MM.1S (cell line): ENCODE measurements around the gene VPS72.

Experiments used
- CTCF ChIP-seq: fragments of 300-600 bp; sonication (generic); IDR thresholded peaks from 2 replicates; pipeline ENCODE4 v1.5.1; 2016; ENCODE audit warnings: antibody characterized with exemption, low read length, mixed read lengths
- EZH2 ChIP-seq: fragments of 300-600 bp; sonication (generic); optimal IDR thresholded peaks from 2 replicates; pipeline ENCODE3; 2017; ENCODE audit warnings: low read depth, mild to moderate bottlenecking, antibody characterized with exemption, low read length, mixed read lengths
- EZH2phosphoT487 ChIP-seq: fragments of 300-600 bp; sonication (generic); IDR thresholded peaks from 2 replicates; pipeline ENCODE4 v1.6.1; 2018; ENCODE audit warnings: antibody characterized with exemption, low read length

DNA sequence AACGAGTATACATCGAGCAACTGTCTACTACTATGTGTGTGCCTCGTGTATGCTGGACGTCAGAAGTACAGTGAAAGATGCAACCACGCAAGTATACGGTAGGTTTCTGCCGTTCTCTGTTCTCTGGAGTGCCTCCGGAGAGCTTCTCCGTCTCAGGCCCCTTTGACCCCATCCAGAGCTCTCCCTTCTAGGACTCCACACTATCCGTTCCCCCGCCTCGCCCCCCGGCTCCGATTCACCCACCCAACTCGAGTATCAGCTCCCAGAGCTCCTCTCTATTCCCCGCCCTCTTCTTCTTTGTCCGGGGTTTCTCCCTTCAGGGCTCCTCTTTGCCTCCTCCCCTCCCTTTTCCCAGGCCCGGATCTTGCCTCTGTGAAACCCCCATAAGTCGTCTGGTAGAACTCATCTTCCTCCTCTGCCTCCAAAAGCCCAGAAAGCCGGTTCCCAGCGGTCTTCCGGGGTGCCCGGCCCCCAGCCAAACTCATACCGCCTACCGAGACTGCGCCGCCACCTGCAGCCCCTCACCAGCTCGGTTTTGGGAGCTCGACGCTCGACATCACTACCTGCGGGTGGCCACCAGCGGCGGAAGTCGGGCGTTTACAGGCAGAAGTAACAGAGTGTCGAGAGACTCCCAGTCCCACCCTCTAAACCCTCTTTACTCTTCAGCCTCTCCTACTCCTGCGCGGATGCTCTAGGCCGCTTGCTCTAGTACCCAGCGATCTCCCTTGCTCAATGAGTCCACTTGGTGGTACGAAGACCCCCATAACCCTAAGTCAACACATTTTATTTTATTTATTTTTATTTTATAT lies at the start of gene VPS72:
- TF ChIP-seq CTCF (no peak), EZH2phosphoT487 (no peak), EZH2 (no peak)
